Activated CD4-positive, alpha-beta T cell treated with anti-CD3 and anti-CD28 coated beads, Interleukin-2, amount 50 U/mL, for 24 hours (primary cell): ENCODE data around the gene SCNM1.
A peak's percentile ranks its signal among the peaks of the same experiment; 100 is the strongest.
"Not testable (repeated sequence)": the region's sequence is repeated elsewhere in the genome, so short reads cannot be mapped to it uniquely, and the experiment has no call there.

Source experiments
- DNase-seq, 2 donors: peaks; one replicate each; pipeline ENCODE4 v3.0.0-alpha.2; 2020; ENCODE audit warnings: low read depth in 1 of 2, low spot score in 1 of 2

Gene SCNM1

DNA sequence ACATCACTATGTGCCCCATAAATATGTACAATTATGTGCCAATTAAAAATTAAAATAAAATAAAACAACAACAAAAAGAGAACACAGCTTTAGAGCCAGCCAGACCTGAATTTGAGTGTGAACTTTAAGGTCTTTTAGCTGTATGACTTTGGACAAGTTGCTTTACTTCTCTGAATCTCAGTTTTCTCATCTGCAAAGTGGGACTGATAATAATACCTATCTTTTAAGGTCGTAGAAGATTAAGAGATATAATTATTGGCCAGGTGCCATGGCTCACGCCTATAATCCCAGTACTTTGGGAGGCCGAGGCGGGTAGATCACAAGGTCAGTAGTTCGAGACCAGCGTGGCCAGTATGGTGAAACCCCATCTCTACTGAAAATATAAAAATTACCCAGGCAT is 27.4 kb downstream of the SCNM1 start:
- DNase-seq: no peak

DNA sequence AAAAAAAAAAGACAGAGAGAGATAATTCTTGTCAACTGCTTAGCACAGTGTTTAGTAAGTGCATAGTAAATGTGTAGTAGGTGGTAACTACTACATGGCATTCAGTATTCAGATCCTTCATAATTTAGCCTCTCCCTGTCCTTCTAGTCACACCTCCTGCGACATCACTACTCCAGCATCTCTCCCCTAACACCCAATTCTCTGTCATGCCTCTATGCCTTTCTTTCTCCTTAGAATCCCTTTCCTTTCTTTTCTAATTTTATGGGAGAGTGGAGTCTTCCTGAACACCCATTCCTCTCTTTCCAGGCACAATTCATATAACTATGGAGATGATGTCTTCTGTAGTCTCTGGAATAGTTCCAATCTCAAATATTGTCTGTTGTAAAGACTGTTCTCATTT is 27.9 kb downstream of the SCNM1 start:
- DNase-seq: no peak

DNA sequence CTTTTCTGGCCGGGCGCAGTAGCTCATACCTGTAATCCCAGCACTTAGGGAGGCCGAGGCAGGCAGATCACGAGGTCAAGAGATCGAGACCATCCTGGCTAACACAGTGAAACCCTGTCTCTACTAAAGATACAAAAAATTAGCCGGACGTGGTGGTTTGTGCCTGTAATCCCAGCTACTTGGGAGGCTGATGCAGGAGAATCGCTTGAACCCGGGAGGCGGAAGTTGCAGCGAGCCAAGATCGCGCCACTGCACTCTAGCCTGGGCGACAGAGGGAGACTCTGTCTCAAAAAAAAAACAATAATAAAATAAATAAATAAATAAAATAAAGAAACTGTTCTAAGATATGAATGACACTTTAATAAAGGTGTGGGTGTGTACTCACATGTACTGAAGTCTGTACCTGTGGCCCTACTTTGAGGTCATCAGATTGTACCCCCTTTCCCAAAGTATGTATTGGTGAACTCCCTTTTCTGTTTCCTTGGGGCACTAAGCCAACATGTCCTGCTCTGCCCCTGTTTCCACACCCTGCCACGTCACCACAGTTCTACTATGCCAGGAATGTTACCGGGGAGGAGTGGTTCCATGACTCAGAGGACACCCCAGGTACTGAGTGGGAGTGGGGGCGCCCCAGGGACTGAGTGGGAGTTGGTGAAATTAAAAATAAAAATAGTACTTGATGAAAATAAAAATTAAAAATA is 29.1 kb downstream of the SCNM1 start:
- not testable (repeated sequence) for DNase-seq

DNA sequence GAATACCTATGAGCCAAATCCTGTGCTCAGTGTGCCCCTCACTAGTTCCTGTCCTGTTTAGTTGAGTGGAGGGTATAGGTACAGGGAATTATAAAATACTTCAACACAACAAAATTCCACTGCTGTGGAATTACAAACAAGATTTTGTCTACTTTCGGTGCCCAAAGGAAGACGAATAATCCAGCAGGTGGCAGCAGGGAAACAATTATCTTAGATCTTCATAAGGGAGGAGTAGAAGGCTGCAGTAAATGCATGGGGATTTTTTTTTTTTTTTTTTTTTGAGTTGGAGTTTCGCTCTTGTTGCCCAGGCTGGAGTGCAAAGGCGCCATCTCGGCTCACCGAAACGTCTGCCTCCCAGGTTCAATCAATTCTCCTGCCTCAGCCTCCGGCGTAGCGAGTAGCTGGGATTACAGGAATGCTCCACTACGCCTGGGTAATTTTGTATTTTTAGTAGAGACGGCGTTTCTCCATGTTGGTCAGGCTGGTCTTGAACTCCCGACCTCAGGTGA is 30.4 kb downstream of the SCNM1 start:
- DNase-seq: peak in 1 of 2 donors; percentile 49

DNA sequence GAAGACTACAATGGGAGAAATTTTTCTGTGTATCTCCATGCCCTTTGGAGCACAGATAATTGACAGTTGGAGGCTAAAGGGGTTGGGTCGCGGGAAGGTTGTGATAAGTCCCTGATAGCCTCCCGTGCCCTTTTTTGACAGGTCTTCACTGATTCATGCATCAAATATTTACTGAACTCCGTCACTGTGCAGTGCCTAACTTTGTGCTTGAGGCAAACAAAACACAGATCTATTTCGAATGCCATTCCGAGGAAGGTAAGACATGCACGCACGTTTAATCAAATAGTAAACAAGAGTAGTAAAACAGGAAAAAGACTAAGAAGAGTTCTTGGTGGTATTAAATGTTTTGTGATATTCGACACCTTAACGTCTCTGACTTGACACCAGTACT is 31.9 kb downstream of the SCNM1 start:
- no peak for DNase-seq

GRCh38 chr1:151198254-151199127 is 32.5 kb downstream of the SCNM1 start, which contains the start of gene PIP5K1A:
Gene PIP5K1A (plus strand): TSS chr1:151198552. CDS start chr1:151198997, 445 bp downstream.
- peak; percentile 96 to 99 for DNase-seq

DNA sequence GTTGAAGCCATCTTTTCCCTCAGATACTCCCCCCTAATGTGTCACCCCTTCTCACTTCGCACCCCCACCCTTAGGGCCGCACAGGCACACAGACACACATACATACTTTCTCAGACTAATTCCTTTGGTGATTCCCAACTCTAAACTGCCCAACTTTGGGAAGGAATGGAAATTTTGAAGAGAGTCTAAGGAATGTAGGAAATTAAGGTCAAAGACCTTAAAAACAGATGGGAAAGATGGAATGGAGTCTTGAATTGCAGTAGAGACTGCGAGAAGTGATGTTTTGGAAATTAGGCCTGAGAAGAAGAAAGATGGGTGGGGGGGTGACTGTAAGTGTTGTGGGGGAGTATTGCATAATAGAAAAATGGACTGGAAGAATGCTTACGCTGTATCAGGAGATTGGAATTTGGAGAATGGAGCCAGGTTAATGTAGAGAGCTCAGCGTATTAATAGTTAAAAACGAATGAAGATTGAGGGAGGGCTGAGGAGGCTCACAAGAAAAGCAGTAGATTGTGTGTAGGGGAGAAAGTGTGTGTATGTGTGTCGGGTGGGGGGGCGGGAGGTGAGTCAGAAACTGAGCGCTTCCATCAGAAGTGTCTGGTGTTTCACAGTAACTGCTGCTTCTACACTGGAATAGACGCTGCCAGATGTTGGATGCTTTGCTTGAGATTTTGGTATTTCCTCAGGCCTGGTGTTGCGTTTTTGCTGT is 34.1 kb downstream of the SCNM1 start:
- DNase-seq: no peak

DNA sequence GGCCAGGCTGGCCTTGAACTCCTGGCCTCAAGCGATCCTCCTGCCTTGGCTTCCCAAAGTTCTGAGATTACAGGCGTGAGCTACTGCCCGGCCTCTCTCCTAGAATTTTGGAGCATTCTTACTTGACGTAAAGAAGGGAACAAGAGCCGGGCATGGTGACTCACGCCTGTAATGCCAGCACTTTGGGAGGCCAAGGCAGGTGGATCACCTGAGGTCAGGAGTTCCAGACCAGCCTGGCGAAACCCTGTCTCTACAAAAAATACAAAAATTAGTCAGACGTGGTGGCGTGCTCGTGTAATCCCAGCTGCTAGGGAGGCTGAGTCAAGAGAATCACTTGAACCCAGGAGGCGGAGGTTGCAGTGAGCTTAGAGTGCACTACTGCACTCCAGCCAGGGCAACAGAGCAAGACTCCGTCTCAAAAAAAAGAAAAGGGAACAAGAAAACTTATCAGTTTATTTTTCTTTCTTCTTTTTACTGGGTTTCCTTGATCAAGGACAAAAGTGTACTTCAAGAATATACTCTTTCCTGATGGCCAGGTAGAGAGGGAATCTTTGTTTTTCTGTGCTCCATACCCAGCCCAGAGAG is 39.5 kb downstream of the SCNM1 start:
- DNase-seq: not testable (repeated sequence)

GRCh38 chr1:151210830-151211229 is 44.9 kb downstream of the SCNM1 start:
- DNase-seq: no peak

GRCh38 chr1:151211972-151212705 is 46.2 kb downstream of the SCNM1 start:
- no peak for DNase-seq

GRCh38 chr1:151213560-151213959 is 47.6 kb downstream of the SCNM1 start:
- DNase-seq: no peak
